GM18505 (cell line): ENCODE results near the gene ARMC5.

Experiments
- ATAC-seq: cut with Tn5 transposase; IDR thresholded peaks from one replicate; pipeline ENCODE4 v1.9.1; 2021; ENCODE audit not compliant: unreplicated experiment
- POLR2A ChIP-seq: IDR thresholded peaks from 4 replicates; pipeline ENCODE4 v1.6.1; 2011; ENCODE audit warnings: borderline replicate concordance; ENCODE audit not compliant: insufficient read depth, insufficient read length; ENCODE audit errors: extremely low read depth

ARMC5 gene

GRCh38 chr16:31459687-31460581 is 633 bp downstream of the ARMC5 start:
- no peak for TF ChIP-seq POLR2A
- ATAC-seq: peak; percentile 77

DNA sequence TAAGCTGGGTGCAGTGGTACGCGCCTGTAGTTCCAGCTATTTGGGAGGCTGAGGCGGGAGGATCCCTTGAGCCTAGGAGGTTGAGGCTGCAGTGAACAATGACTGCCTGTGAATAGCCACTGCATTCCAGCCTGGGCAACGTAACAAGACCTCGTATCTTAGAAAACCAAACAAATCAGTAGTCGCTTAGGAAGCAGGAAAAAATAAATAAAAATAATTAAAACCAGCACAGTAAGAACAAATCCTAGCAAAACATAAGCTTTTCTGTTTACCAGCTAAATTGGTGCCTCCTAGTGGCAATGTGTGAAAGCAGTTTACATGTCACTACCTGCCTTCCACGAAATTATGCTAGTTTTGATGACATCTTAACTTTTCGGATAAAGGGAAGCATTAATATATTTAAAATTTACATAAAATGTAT is 1.3 kb downstream of the ARMC5 start:
- ATAC-seq: no peak
- TF ChIP-seq POLR2A: no peak

DNA sequence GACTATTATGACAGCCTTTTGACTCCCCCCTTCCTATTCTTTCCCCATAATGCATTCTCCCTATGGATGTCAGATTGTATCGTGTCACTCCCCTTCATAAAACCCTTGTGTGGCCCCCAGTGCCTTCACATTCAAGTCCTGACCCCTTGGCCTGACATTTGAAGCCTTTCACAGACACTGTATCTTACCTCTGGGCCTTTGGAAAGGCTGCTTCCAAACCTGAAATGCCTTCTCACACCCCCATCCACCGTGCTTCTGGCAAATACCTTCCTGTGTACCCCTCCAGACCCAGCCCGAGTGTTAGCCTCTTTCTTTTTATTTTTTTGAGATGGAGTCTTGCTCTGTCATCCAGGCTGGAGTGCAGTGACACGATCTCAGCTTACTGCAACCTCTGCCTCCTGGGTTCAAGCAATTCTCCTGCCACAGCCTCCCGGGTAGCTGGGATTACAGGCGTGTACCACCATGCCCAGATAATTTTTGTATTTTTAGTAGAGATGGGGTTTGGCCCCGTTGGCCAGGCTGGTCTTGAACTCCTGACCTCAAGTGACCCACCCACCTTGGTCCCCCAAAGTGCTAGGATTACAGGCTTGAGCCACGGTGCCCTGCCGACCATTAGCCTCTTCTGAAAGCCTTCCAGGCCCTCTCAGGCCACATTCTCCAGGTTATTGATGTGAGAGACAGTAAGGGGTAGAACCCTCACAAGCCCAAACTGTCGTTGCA is 2.1 kb downstream of the ARMC5 start:
- TF ChIP-seq POLR2A: no peak
- ATAC-seq: no peak

DNA sequence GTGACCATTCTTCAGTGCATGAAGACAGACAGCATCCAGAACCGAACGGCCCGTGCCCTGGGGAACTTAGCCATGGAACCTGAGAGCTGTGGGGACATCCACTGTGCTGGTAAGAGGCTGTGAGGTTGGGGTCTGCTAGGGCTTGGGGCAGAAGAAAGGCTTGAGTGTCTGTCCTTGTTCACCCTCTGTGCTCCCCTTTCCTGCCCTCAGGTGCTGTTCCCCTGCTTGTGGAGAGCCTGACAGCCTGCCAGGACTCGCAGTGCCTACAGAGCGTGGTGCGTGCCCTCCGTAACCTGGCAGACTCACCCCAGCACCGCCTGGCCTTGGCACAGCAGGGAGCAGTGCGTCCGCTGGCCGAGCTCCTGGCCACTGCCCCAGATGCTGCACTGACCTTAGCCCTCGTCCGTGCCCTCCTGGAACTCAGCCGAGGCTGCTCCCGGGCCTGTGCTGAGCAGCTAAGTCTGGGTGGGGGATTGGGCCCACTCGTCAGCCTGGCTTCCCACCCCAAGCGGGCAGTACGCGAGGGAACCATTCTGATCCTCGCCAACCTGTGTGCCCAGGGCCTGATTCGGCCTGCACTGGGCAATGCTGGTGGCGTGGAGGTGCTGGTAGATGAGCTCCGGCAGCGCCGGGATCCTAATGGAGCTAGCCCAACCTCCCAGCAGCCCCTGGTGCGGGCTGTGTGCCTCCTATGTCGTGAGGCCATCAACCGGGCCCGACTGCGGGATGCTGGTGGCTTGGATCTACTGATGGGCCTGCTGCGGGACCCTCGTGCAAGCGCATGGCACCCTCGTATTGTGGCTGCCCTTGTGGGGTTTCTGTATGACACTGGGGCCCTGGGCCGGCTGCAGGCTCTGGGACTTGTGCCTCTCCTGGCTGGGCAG is 2.9 kb downstream of the ARMC5 start:
- no peak for ATAC-seq
- no peak for TF ChIP-seq POLR2A

DNA sequence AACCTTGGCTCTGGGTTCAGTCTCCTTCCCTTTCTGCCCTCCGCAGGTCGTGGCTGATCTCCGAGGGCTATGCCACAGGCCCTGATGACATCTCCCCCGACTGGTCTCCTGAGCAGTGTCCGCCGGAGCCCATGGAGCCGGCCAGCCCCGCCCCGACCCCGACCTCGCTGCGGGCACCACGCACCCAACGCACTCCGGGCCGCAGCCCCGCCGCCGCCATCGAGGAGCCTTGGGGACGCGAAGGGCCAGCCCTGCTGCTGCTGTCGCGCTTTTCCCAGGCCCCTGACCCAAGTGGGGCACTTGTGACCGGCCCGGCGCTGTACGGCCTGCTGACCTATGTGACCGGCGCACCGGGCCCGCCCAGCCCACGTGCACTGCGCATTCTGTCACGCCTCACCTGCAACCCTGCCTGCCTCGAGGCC is 5.1 kb downstream of the ARMC5 start:
- no peak for ATAC-seq
- no peak for TF ChIP-seq POLR2A

- TF ChIP-seq POLR2A: no peak
Measured at GRCh38 chr16:31464781-31465260, 5.5 kb downstream of the ARMC5 start.

GRCh38 chr16:31465788-31466370 is 6.6 kb downstream of the ARMC5 start:
- no peak for TF ChIP-seq POLR2A
- ATAC-seq: no peak

More at GRCh38 chr16:31464781-31465260, 5.5 kb downstream of the ARMC5 start:
- no peak for ATAC-seq

GRCh38 chr16:31466381-31466841 is 7.1 kb downstream of the ARMC5 start:
- ATAC-seq: no peak
- TF ChIP-seq POLR2A: no peak

DNA sequence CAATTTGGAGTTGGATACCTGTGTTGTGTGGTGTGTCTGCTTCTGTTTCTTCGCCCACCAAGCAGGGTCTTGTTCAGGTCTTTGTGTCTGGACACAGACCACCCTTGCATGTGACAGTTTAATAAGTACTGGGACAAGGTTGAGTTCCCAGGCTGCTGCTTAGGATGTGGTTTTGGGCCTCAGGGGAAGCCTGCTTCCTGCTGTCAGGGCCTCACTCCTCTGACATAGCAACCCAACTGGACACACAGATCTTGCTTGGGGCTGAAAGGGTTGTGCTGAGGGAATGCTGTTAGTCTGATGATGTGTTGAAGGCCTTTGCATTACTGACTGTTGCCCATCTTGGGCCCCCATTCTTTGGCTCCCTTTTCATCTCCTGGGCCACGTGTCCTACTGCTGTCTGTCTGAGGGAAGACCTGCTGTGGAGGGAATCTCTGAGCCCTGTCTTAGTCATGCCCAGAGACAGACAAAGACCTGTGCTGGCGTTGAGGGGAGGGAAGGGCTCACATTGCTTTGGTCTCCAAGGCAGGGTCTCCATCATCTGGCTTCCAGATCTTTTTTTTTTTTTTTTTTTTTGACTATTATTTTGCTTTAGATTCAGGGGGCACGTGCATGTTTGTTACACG is 8.0 kb downstream of the ARMC5 start:
- ATAC-seq: no peak
- TF ChIP-seq POLR2A: no peak

DNA sequence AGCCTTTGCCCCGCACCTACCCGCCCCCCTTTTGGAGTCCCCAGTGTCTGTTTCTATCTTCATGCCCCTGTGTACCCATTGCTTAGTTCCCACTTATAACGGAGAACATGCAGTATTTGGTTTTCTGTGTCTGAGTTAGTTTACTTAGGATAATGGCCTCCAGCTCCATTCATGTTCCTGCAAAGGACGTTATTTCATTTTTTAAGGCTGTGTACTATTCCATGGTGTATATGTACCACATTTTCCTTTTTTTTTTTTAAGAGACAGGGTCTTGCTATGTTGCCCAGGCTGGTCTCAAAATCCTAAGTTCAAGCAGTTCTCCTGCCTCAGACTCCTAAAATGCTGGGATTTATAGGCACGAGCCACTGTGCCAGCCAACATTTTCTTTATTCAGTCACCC is 8.6 kb downstream of the ARMC5 start:
- no peak for TF ChIP-seq POLR2A
- ATAC-seq: no peak

DNA sequence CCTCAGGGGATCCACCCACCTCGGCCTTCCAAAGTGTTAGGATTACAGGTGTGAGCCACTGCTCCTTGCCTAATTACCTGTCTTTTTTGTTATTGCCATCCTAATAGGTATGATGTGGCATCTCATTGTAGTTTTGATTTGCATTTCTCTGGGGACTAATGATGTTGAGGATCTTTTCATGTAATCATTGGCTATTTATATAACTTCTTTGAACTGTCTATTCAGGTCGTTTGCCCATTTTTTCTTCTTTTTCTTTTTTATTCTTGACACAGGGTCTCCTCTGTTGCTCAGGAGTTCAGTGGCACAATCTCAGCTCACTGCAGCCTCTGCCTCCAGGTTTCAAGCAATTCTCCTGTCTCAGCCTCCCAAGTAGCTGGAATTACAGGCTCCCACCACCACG is 11.3 kb downstream of the ARMC5 start:
- TF ChIP-seq POLR2A: no peak
- ATAC-seq: no peak

DNA sequence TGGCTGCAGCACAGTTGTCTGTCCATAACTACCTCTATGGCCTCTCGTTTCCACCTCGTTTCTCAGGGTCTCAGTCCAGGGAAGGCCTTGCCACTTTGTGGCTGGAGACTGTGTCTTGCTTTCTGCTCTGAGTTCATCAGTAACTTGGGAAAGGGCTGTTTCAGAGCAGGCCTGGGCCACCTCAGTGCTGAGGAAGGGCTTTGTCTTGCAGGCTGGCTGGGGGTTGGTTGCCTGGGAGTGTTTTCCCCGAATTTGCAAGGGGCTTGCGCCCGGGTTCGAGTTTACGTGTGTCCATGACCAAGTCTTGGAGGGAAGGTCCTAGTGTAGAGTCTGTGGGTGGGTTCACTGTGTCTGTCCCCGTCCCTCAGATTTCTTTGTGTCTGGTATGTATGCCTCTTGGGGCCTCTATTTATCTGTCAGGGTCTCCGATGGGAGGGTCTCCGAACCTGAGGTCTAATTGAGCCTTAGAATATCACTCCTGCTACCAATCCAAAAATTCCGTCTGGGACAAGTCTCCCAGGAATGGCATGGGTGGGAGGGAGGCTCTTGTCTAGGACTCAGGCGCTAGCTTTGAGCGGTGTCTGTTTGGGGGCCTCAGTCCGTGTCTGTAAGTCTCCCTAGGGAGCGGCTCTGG is 12.1 kb downstream of the ARMC5 start:
- TF ChIP-seq POLR2A: no peak

More for the DNA sequence above, 12.1 kb downstream of the ARMC5 start:
- ATAC-seq: no peak
